Kidney epithelial cell (primary cell): ENCODE results near the gene TRIM37. TPM values are rescaled to one million over a fixed set of nuclear protein-coding genes. Genes with fewer than 3 reads are reported as not detected.
"Not testable (repeated sequence)": the region's sequence is repeated elsewhere in the genome, so short reads cannot be mapped to it uniquely, and the experiment has no call there.

Experiments used
- DNase-seq: peaks from one replicate; pipeline ENCODE4 v3.0.0-alpha.2; 2010; ENCODE audit warnings: low read depth
- H3K27me3 ChIP-seq: 2 replicates; pipeline ENCODE4 v1.6.0; 2011; ENCODE audit warnings: low read length; ENCODE audit not compliant: control insufficient read depth, insufficient read depth
- H3K36me3 ChIP-seq: 2 replicates; pipeline ENCODE4 v1.5.1; 2011; ENCODE audit warnings: low read length; ENCODE audit not compliant: control insufficient read depth, insufficient read depth
- H3K4me3 ChIP-seq: 2 replicates; pipeline ENCODE4 v1.5.1; 2011; ENCODE audit warnings: low read depth, mild to moderate bottlenecking, control low read depth, low read length
- CTCF ChIP-seq: IDR thresholded peaks from 2 replicates; pipeline ENCODE4 v1.5.1; 2011; ENCODE audit warnings: mild to moderate bottlenecking, moderate library complexity, low read length, control low read depth, inconsistent platforms; ENCODE audit not compliant: insufficient read depth, poor library complexity, severe bottlenecking
- total RNA-seq: library from RNA; depleted of rRNA; stranded (reverse); fragments of >200 nt; gene quantifications from 2 replicates; pipeline ENCODE4 v1.2.3, GENCODE V29; 2015

The TRIM37 gene
- total RNA-seq, 1 donor from 2014 or later, result 30.2 TPM

- Histone ChIP-seq H3K27me3 (no peaks in the 10 kb centered on the region), H3K4me3 (no peak overlapping the region), H3K36me3 (no peaks in the 10 kb centered on the region)
- DNase-seq, result no peak
- TF ChIP-seq CTCF, result no peak
Measured at GRCh38 chr17:58965221-58965620, 141.5 kb downstream of the TRIM37 start.

- Histone ChIP-seq H3K27me3 (no peaks in the 10 kb centered on the region), H3K4me3 (no peak overlapping the region), H3K36me3 (no peaks in the 10 kb centered on the region)
- TF ChIP-seq CTCF, result peak; percentile 20
- DNase-seq, result peak; percentile 52
Measured at GRCh38 chr17:58960068-58960467, 146.6 kb downstream of the TRIM37 start.

- not testable (repeated sequence) for H3K36me3 ChIP-seq, DNase-seq, H3K27me3 ChIP-seq, H3K4me3 ChIP-seq
Measured at GRCh38 chr17:58957725-58958073, 149.0 kb downstream of the TRIM37 start.

DNA sequence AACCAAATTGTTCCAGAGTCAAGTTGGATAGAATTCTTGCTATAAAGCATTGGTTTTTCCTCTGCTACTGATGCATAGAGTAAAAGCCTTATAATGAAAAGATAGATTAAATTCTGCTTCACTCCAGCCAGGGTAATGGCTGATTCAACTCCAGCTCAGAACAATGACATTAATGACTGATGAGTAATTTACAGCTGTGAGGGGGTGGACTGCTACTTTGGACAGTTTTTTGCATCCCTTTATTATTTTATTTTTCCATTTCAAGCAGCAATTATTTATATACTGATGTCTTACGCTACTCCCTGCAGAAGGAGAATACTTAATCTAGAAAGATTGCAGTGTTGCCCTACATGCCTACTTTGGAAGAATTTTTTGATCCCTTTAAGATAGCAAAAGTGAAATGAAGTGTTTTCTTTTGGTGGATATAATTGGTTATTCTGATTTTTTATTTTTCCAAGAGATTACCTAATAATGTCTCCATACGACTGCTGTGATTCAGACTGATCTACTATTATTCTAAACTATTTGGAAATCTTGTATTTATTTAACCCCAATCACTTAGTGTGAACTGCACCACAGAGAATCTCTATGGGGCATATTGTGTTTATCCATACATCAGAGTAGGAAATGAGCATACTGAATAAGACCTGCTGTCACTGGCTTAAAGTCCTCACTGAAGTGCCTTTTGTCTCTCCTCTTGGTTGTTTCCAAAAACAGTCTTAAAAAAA lies 149.5 kb downstream of the TRIM37 start:
- Histone ChIP-seq H3K36me3 (no peaks in the 10 kb centered on the region), H3K27me3 (no peaks in the 10 kb centered on the region), H3K4me3 (no peak overlapping the region)
- DNase-seq, result no peak
- no peak for TF ChIP-seq CTCF

- not testable (repeated sequence) for H3K4me3 ChIP-seq, H3K36me3 ChIP-seq, DNase-seq, H3K27me3 ChIP-seq
Measured at GRCh38 chr17:58954358-58954757, 152.3 kb downstream of the TRIM37 start.

DNA sequence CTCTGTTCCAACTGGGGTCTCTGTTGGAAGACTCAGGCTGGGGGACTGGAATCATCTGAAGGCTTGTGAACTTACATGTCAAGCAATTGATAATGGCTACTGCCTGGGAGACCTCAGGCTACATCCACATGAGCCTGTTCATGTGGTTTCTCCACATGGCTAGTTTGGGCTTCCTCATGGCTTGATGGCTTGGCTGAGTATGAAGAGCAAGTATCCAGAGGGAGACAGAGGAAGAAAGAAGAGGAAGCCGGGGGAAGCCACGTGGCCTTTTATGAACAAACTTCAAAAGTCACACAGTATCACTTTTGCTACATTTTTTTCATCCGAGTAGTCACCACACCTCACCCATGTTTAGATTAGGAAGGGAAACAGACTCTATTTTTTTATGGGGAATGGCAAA lies 158.9 kb downstream of the TRIM37 start:
- DNase-seq, result no peak
- Histone ChIP-seq H3K36me3 (no peaks in the 10 kb centered on the region), H3K27me3 (no peaks in the 10 kb centered on the region), H3K4me3 (no peak overlapping the region)
- TF ChIP-seq CTCF, result no peak

- Histone ChIP-seq H3K27me3 (no peaks in the 10 kb centered on the region), H3K4me3 (no peak overlapping the region), H3K36me3 (no peaks in the 10 kb centered on the region)
- no peak for DNase-seq
- TF ChIP-seq CTCF, result no peak
Measured at GRCh38 chr17:58947411-58947810, 159.3 kb downstream of the TRIM37 start.
